ENCODE measurements around the gene TOP2A. TPM values are rescaled to one million over a fixed set of nuclear protein-coding genes. Genes with fewer than 3 reads are reported as not detected.
"Not testable (repeated sequence)": the region's sequence is repeated elsewhere in the genome, so short reads cannot be mapped to it uniquely, and the experiment has no call there.

Gene TOP2A
- total RNA-seq, 1 donor from 2014 or later: 0.79 TPM

DNA sequence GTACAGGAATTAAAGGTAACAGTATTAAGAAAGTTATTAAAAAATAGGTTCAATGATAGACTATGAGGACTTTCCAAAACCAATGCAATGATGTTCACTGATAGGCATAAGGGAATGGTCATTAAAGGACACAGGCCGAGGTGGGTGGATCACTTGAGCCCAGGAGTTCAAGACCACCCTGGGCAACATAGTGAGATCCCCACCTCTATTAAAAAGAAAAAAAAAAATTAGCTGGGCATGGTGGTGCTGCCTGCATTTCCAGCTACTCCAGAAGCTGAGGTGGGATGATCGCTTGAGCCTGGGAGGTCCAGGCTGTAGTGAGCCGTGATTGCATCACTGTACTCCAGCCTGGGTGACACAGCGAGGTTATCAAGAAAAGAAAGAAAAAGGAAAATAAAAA is 5.9 kb downstream of the TOP2A start:
- FAIRE-seq (no peak), DNase-seq (ENCODE audit: low read depth) (no peak)
- no peaks in the 10 kb centered on the region for H3K36me3 ChIP-seq (ENCODE audit: control insufficient read depth, insufficient read depth, low read length)
- no peak overlapping the region for H3K4me3 ChIP-seq (ENCODE audit: low read depth, low read length)
- H3K27me3 ChIP-seq (ENCODE audit: control insufficient read depth, insufficient read depth, low read length): no peaks in the 10 kb centered on the region
- TF ChIP-seq, protein P1, sequence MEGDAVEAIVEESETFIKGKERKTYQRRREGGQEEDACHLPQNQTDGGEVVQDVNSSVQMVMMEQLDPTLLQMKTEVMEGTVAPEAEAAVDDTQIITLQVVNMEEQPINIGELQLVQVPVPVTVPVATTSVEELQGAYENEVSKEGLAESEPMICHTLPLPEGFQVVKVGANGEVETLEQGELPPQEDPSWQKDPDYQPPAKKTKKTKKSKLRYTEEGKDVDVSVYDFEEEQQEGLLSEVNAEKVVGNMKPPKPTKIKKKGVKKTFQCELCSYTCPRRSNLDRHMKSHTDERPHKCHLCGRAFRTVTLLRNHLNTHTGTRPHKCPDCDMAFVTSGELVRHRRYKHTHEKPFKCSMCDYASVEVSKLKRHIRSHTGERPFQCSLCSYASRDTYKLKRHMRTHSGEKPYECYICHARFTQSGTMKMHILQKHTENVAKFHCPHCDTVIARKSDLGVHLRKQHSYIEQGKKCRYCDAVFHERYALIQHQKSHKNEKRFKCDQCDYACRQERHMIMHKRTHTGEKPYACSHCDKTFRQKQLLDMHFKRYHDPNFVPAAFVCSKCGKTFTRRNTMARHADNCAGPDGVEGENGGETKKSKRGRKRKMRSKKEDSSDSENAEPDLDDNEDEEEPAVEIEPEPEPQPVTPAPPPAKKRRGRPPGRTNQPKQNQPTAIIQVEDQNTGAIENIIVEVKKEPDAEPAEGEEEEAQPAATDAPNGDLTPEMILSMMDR (IDR thresholded peaks at IDR 0.05; ENCODE audit: insufficient read depth, low read length, severe bottlenecking): no peak

DNA sequence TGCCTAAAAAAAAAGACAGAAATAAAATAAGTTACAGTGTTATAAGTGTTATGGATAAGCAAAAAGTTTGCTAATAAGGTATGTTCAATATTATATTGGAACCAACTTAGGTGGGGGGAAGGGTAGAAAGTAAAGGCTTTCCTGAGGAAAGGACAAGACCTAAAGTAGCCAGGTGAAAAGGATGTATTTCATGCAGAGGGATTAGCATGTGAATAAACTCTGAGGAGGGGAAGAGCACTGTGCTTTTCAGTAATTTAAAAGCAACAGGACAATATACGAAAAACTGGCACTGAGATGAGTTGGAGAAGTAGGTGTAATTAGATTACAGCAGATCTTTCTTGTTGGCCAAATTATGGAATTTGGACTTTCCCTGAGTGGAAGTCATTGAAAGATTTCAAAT is 7.6 kb downstream of the TOP2A start:
- no peak overlapping the region for H3K4me3 ChIP-seq (ENCODE audit: low read depth, low read length)
- no peaks in the 10 kb centered on the region for H3K36me3 ChIP-seq (ENCODE audit: control insufficient read depth, insufficient read depth, low read length)
- TF ChIP-seq, protein P1 (IDR thresholded peaks at IDR 0.05; ENCODE audit: insufficient read depth, low read length, severe bottlenecking): no peak
- DNase-seq (ENCODE audit: low read depth): no peak
- H3K27me3 ChIP-seq (ENCODE audit: control insufficient read depth, insufficient read depth, low read length): no peaks in the 10 kb centered on the region
- FAIRE-seq: no peak

DNA sequence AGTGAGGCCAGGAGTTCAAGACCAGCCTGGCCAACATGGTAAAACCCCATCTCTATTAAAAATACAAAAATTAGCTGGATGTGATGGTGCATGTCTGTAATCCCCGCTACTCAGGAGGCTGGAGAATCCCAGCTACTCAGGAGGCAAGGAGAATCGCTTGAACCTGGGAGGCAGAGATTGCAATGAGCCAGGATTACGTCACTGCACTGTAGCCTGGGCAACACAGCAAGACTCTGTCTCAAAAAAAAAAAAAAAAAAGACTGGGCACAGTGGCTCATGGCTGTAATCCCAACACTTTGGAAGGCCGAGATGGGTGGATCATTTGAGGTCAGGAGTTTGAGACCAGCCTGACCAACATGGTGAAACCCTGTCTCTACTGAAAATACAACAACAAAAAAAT is 8.2 kb downstream of the TOP2A start:
- not testable (repeated sequence) for H3K4me3 ChIP-seq (ENCODE audit: low read depth, low read length); FAIRE-seq; DNase-seq (ENCODE audit: low read depth); H3K27me3 ChIP-seq (ENCODE audit: control insufficient read depth, insufficient read depth, low read length); H3K36me3 ChIP-seq (ENCODE audit: control insufficient read depth, insufficient read depth, low read length)

DNA sequence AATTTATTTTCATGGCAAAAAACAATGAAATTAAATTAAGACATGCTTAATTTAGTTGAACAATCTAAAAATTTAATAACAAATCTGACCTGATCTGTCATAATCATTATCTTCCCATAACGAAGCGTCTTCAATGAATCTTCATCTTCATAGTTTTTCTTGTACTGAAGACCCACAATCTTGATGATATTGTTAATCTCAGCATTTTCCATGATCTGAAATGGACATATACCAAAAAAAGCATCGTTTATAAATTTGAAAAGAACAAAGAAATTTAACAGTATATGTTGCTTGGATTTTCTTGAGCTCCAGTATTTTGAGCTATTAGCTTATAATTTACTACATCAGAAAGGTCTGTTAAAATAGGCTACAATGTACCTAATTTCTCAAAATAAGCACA is 10.2 kb downstream of the TOP2A start:
- no peak overlapping the region for H3K4me3 ChIP-seq (ENCODE audit: low read depth, low read length)
- no peaks in the 10 kb centered on the region for H3K27me3 ChIP-seq (ENCODE audit: control insufficient read depth, insufficient read depth, low read length)
- H3K36me3 ChIP-seq (ENCODE audit: control insufficient read depth, insufficient read depth, low read length): no peaks in the 10 kb centered on the region
- DNase-seq (ENCODE audit: low read depth) (no peak), FAIRE-seq (no peak)
- TF ChIP-seq, protein P1 (IDR thresholded peaks at IDR 0.05; ENCODE audit: insufficient read depth, low read length, severe bottlenecking): no peak

DNA sequence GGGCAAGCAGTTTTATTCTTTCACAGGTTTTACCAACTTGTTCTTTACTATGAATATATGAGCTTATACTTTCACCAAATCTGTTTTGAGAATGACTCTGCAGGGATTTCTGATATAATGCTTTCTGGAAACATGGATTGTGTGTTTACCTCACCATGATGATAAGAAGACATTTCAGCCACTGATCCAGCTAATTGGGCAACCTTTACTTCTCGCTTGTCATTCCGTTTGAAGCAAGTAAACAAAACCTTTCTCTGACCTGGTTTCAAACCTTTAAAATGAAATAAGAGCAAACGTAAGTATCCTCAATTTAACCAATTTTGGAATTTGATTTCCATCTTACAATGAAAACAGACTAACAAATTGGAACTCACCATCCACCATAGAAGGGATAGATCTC is 13.7 kb downstream of the TOP2A start:
- FAIRE-seq (no peak), DNase-seq (ENCODE audit: low read depth) (no peak)
- H3K4me3 ChIP-seq (ENCODE audit: low read depth, low read length): no peak overlapping the region
- H3K27me3 ChIP-seq (ENCODE audit: control insufficient read depth, insufficient read depth, low read length): no peaks in the 10 kb centered on the region
- TF ChIP-seq, protein P1 (IDR thresholded peaks at IDR 0.05; ENCODE audit: insufficient read depth, low read length, severe bottlenecking): no peak
- no peaks in the 10 kb centered on the region for H3K36me3 ChIP-seq (ENCODE audit: control insufficient read depth, insufficient read depth, low read length)

DNA sequence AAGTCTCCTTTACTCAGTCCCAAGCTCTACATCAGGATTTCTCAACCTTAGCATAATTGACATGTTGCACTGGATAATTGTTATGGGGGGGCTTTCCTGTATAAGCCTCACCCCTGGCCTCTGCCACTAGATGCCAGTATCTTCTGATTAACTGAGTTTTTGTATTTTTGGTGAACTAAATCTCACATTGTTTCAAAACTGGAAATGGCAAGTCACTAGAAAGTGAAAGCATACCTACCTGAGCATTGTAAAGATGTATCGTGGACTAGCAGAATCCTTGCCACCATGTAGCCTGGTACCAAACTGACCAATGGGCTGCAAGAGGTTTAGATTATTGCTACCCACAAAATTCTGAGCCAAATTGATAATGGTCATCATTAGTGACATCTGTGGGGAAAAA is 15.0 kb downstream of the TOP2A start:
- TF ChIP-seq, protein P1 (IDR thresholded peaks at IDR 0.05; ENCODE audit: insufficient read depth, low read length, severe bottlenecking): no peak
- Histone ChIP-seq H3K36me3 (ENCODE audit: control insufficient read depth, insufficient read depth, low read length) (no peaks in the 10 kb centered on the region), H3K27me3 (ENCODE audit: control insufficient read depth, insufficient read depth, low read length) (no peaks in the 10 kb centered on the region), H3K4me3 (ENCODE audit: low read depth, low read length) (no peak overlapping the region)
- FAIRE-seq (no peak), DNase-seq (ENCODE audit: low read depth) (no peak)
